SK-N-SH treated with all-trans-retinoic acid at 6 μM for 48 hours (cell line): Measurements from ENCODE around the gene ARHGAP15.

Source experiments
- ATAC-seq: fragments of 200-7000 bp; cut with Tn5 transposase; 3 replicates; pipeline ENCODE4 v1.9.1; 2020; ENCODE audit warnings: mild to moderate bottlenecking, moderate library complexity
- ARNTL ChIP-seq: fragments of 450-650 bp; formaldehyde crosslinking; IDR thresholded peaks from 2 replicates; pipeline ENCODE4 v1.5.0; 2020; ENCODE audit warnings: low read depth, mild to moderate bottlenecking, moderate library complexity, borderline replicate concordance
- CREB5 ChIP-seq: fragments of 250-450 bp; sonication (Bioruptor Pico); IDR thresholded peaks from 2 replicates; pipeline ENCODE4 v1.5.1; 2020; ENCODE audit warnings: low read depth, mild to moderate bottlenecking, moderate library complexity
- CSDC2 ChIP-seq: fragments of 250-450 bp; sonication (Bioruptor Pico); IDR thresholded peaks from 2 replicates; pipeline ENCODE4 v1.5.0; 2020; ENCODE audit warnings: mild to moderate bottlenecking, moderate library complexity
- CSRNP3 ChIP-seq: fragments of 250-450 bp; sonication (Bioruptor Pico); IDR thresholded peaks from 2 replicates; pipeline ENCODE4 v1.5.1; 2021; ENCODE audit warnings: mild to moderate bottlenecking, moderate library complexity
- ESRRG ChIP-seq: fragments of 250-450 bp; sonication (Bioruptor Pico); IDR thresholded peaks from 2 replicates; pipeline ENCODE4 v1.6.1; 2021; ENCODE audit warnings: mild to moderate bottlenecking
- GLIS3 ChIP-seq: fragments of 250-450 bp; sonication (Bioruptor Pico); IDR thresholded peaks from 2 replicates; pipeline ENCODE4 v1.5.0; 2020; ENCODE audit warnings: mild to moderate bottlenecking, moderate library complexity
- ISL1 ChIP-seq: fragments of 250-450 bp; sonication (Bioruptor Pico); IDR thresholded peaks from 2 replicates; pipeline ENCODE4 v2.1.2; 2022; ENCODE audit warnings: mild to moderate bottlenecking, moderate library complexity
- POU6F1 ChIP-seq: fragments of 250-450 bp; sonication (Bioruptor Pico); IDR thresholded peaks from 2 replicates; pipeline ENCODE4 v1.8.0; 2021; ENCODE audit warnings: low read depth, mild to moderate bottlenecking, moderate library complexity, borderline replicate concordance
- PPARA ChIP-seq: fragments of 250-450 bp; sonication (Bioruptor Pico); IDR thresholded peaks from 2 replicates; pipeline ENCODE4 v1.5.0; 2020; ENCODE audit warnings: mild to moderate bottlenecking, borderline replicate concordance
- RARB ChIP-seq: fragments of 250-450 bp; sonication (Bioruptor Pico); IDR thresholded peaks from 2 replicates; pipeline ENCODE4 v1.8.0; 2021; ENCODE audit warnings: mild to moderate bottlenecking, moderate library complexity
- SNAI2 ChIP-seq: fragments of 250-450 bp; sonication (Bioruptor Pico); IDR thresholded peaks from 2 replicates; pipeline ENCODE4 v1.5.0; 2020; ENCODE audit warnings: mild to moderate bottlenecking, moderate library complexity
- ZC3H10 ChIP-seq: fragments of 250-450 bp; sonication (Bioruptor Pico); IDR thresholded peaks from 2 replicates; pipeline ENCODE4 v1.5.1; 2021; ENCODE audit warnings: mild to moderate bottlenecking, moderate library complexity
- ZFP3 ChIP-seq: fragments of 250-450 bp; sonication (Bioruptor Pico); IDR thresholded peaks from 2 replicates; pipeline ENCODE4 v1.5.0; 2020; ENCODE audit warnings: mild to moderate bottlenecking, moderate library complexity
- ZFP30 ChIP-seq: fragments of 450-650 bp; formaldehyde crosslinking; IDR thresholded peaks from 2 replicates; pipeline ENCODE4 v1.5.0; 2022; ENCODE audit warnings: mild to moderate bottlenecking, moderate library complexity
- ZNF565 ChIP-seq: fragments of 450-650 bp; formaldehyde crosslinking; conservative IDR thresholded peaks from 2 replicates; pipeline ENCODE4 v1.5.0; 2020; ENCODE audit warnings: low read depth, mild to moderate bottlenecking, moderate library complexity
- ZNF70 ChIP-seq: fragments of 450-650 bp; formaldehyde crosslinking; IDR thresholded peaks from 2 replicates; pipeline ENCODE4 v1.5.0; 2020; ENCODE audit warnings: mild to moderate bottlenecking, moderate library complexity
- ZNF8 ChIP-seq: fragments of 450-650 bp; formaldehyde crosslinking; IDR thresholded peaks from 2 replicates; pipeline ENCODE4 v1.5.0; 2020; ENCODE audit warnings: mild to moderate bottlenecking, moderate library complexity
- TF ChIP-seq, protein P1 (sequence below): fragments of 250-450 bp; sonication (Bioruptor Pico); IDR thresholded peaks from 2 replicates; pipeline ENCODE4 v1.8.0; 2020; ENCODE audit warnings: mild to moderate bottlenecking, moderate library complexity, borderline replicate concordance
- TF ChIP-seq, protein P2 (sequence below): fragments of 250-450 bp; sonication (Bioruptor Pico); IDR thresholded peaks from 2 replicates; pipeline ENCODE4 v1.5.0; 2020; ENCODE audit warnings: mild to moderate bottlenecking, moderate library complexity

The ARHGAP15 gene

GRCh38 chr2:143190431-143190830 lies 61.2 kb downstream of the ARHGAP15 start (continued):
- TF ChIP-seq, protein P1, sequence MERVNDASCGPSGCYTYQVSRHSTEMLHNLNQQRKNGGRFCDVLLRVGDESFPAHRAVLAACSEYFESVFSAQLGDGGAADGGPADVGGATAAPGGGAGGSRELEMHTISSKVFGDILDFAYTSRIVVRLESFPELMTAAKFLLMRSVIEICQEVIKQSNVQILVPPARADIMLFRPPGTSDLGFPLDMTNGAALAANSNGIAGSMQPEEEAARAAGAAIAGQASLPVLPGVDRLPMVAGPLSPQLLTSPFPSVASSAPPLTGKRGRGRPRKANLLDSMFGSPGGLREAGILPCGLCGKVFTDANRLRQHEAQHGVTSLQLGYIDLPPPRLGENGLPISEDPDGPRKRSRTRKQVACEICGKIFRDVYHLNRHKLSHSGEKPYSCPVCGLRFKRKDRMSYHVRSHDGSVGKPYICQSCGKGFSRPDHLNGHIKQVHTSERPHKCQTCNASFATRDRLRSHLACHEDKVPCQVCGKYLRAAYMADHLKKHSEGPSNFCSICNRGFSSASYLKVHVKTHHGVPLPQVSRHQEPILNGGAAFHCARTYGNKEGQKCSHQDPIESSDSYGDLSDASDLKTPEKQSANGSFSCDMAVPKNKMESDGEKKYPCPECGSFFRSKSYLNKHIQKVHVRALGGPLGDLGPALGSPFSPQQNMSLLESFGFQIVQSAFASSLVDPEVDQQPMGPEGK: no peak
- no peak for TF ChIP-seq CREB5 (CRISPR knock-in tag)
- TF ChIP-seq ZFP3 (CRISPR knock-in tag): no peak
- TF ChIP-seq PPARA (CRISPR knock-in tag): no peak
- TF ChIP-seq ZNF565 (CRISPR knock-in tag): no peak
- no peak for TF ChIP-seq CSDC2

- TF ChIP-seq ZFP30 (CRISPR knock-in tag) (no peak), ESRRG (CRISPR knock-in tag) (no peak), ISL1 (no peak), SNAI2 (CRISPR knock-in tag) (no peak), POU6F1 (CRISPR knock-in tag) (no peak), ZC3H10 (CRISPR knock-in tag) (no peak), ARNTL (CRISPR knock-in tag) (no peak), CSRNP3 (no peak), CREB5 (CRISPR knock-in tag) (no peak), CSDC2 (no peak), GLIS3 (CRISPR knock-in tag) (no peak), ZNF8 (no peak), RARB (CRISPR knock-in tag) (no peak), ZNF70 (CRISPR knock-in tag) (no peak), PPARA (CRISPR knock-in tag) (no peak)
- TF ChIP-seq, protein P1: no peak
- TF ChIP-seq, protein P2, sequence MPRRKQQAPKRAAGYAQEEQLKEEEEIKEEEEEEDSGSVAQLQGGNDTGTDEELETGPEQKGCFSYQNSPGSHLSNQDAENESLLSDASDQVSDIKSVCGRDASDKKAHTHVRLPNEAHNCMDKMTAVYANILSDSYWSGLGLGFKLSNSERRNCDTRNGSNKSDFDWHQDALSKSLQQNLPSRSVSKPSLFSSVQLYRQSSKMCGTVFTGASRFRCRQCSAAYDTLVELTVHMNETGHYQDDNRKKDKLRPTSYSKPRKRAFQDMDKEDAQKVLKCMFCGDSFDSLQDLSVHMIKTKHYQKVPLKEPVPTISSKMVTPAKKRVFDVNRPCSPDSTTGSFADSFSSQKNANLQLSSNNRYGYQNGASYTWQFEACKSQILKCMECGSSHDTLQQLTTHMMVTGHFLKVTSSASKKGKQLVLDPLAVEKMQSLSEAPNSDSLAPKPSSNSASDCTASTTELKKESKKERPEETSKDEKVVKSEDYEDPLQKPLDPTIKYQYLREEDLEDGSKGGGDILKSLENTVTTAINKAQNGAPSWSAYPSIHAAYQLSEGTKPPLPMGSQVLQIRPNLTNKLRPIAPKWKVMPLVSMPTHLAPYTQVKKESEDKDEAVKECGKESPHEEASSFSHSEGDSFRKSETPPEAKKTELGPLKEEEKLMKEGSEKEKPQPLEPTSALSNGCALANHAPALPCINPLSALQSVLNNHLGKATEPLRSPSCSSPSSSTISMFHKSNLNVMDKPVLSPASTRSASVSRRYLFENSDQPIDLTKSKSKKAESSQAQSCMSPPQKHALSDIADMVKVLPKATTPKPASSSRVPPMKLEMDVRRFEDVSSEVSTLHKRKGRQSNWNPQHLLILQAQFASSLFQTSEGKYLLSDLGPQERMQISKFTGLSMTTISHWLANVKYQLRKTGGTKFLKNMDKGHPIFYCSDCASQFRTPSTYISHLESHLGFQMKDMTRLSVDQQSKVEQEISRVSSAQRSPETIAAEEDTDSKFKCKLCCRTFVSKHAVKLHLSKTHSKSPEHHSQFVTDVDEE (CRISPR knock-in tag): no peak
- ATAC-seq: no peak
These were observed 62.9 kb downstream of the ARHGAP15 start for GRCh38 chr2:143192106-143192505.
